22Rv1 (cell line): ENCODE data around the gene NMT2.

ENCODE experiments used
- H3K27ac ChIP-seq: fragments of 450-650 bp; 2 replicates; pipeline ENCODE4 v1.5.1; 2017
- ZFX ChIP-seq: fragments of 450-650 bp; IDR thresholded peaks from 2 replicates; pipeline ENCODE4 v1.6.1; 2017; ENCODE audit warnings: antibody characterized with exemption, borderline replicate concordance
- TF ChIP-seq, protein P1 (sequence below): fragments of 450-650 bp; IDR thresholded peaks from 2 replicates; pipeline ENCODE4 v1.5.1; 2017; ENCODE audit warnings: mild to moderate bottlenecking

The NMT2 gene

DNA sequence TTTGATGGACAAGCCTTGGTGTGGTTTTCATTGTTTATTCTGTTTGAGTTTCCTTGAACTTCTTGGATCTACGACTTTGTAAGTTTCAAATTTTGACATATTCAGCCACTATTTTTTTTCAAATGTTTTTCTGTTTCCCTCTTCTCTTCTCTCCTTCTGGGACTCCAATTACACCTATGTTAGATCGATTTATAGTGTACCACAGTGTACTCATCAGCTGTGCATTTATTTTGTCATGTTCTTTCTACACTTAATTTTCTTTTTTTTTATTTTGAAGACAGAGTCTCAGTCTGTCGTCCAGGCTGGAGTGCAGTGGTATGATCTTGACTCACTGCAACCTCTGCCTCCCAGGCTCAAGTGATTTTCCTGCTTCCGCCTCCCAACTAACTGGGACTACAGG lies 108.6 kb downstream of the NMT2 start:
- H3K27ac ChIP-seq: no peak overlapping the region
- TF ChIP-seq, protein P1, sequence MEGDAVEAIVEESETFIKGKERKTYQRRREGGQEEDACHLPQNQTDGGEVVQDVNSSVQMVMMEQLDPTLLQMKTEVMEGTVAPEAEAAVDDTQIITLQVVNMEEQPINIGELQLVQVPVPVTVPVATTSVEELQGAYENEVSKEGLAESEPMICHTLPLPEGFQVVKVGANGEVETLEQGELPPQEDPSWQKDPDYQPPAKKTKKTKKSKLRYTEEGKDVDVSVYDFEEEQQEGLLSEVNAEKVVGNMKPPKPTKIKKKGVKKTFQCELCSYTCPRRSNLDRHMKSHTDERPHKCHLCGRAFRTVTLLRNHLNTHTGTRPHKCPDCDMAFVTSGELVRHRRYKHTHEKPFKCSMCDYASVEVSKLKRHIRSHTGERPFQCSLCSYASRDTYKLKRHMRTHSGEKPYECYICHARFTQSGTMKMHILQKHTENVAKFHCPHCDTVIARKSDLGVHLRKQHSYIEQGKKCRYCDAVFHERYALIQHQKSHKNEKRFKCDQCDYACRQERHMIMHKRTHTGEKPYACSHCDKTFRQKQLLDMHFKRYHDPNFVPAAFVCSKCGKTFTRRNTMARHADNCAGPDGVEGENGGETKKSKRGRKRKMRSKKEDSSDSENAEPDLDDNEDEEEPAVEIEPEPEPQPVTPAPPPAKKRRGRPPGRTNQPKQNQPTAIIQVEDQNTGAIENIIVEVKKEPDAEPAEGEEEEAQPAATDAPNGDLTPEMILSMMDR: no peak
- no peak for TF ChIP-seq ZFX

DNA sequence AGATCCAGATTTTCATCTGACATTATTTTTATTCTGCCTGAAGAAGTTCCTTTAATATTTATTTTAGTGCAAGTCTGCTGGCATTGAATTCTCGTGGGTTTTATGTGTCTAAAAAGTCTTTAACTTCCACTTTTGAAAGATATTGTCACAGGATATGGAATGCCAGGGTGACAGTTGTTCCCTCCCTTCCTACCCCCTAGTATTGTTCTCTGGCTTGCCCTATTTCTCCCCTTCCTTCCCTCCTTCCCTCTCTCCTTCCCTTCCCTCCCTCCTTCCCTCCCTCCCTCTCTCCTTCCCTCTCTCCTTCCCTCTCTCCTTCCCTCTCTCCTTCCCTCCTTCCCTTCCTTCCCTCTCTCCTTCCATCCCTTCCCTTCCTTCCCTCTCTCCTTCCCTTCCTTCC lies 109.8 kb downstream of the NMT2 start:
- TF ChIP-seq, protein P1: no peak
- no peak for TF ChIP-seq ZFX
- no peak overlapping the region for H3K27ac ChIP-seq
